GM12878 (cell line): ENCODE results near the gene GOSR2. TPM values are rescaled to one million over a fixed set of nuclear protein-coding genes. Genes with fewer than 3 reads are reported as not detected.

Experiments
- BCLAF1 ChIP-seq: fragments of 450-650 bp; IDR thresholded peaks from 2 replicates; pipeline ENCODE4 v1.6.1; 2017; ENCODE audit warnings: antibody characterized with exemption, mild to moderate bottlenecking, moderate library complexity
- CBFB ChIP-seq: IDR thresholded peaks from 2 replicates; pipeline ENCODE4 v1.6.1; 2016; ENCODE audit warnings: antibody characterized with exemption, low read depth
- CEBPZ ChIP-seq: fragments of 150-350 bp; IDR thresholded peaks from 2 replicates; pipeline ENCODE4 v1.6.1; 2016; ENCODE audit warnings: low read depth, low read length
- CHD1 ChIP-seq: IDR thresholded peaks from 2 replicates; pipeline ENCODE4 v1.6.1; 2012; ENCODE audit warnings: low read depth, low read length, improper control_type of control experiment
- CTCF ChIP-seq, 3 experiments: IDR thresholded peaks in 2 of 3; conservative IDR thresholded peaks in 1 of 3; 2 replicates each; pipeline ENCODE4 v1.5.1; 2011; ENCODE audit warnings: low read depth in 3 of 3, low read length in 3 of 3, mild to moderate bottlenecking in 3 of 3, control low read depth in 2 of 3, moderate library complexity in 2 of 3, inconsistent platforms in 1 of 3, mixed read lengths in 1 of 3; ENCODE audit not compliant: control insufficient read depth in 2 of 3, insufficient read depth in 1 of 3; ENCODE audit errors: extremely low read depth in 1 of 3
- DPF2 ChIP-seq: fragments of 450-650 bp; IDR thresholded peaks from 2 replicates; pipeline ENCODE4 v1.6.1; 2017; ENCODE audit warnings: mild to moderate bottlenecking
- FOXK2 ChIP-seq: fragments of 450-650 bp; IDR thresholded peaks from 2 replicates; pipeline ENCODE4 v1.6.1; 2017; ENCODE audit warnings: mild to moderate bottlenecking, moderate library complexity
- GABPA ChIP-seq: IDR thresholded peaks from 2 replicates; pipeline ENCODE4 v1.6.1; 2014; ENCODE audit warnings: antibody characterized with exemption, low read depth, mild to moderate bottlenecking, inconsistent platforms
- MEF2A ChIP-seq: IDR thresholded peaks from 2 replicates; pipeline ENCODE4 v1.6.1; 2011; ENCODE audit warnings: low read depth, mild to moderate bottlenecking, low read length, moderate library complexity; ENCODE audit not compliant: insufficient read depth
- MEF2B ChIP-seq: fragments of 450-650 bp; IDR thresholded peaks from 2 replicates; pipeline ENCODE4 v1.6.1; 2018; ENCODE audit warnings: mild to moderate bottlenecking, moderate library complexity; ENCODE audit not compliant: partially characterized antibody, poor library complexity, severe bottlenecking
- MYB ChIP-seq: fragments of 150-350 bp; IDR thresholded peaks from 2 replicates; pipeline ENCODE4 v1.6.1; 2014; ENCODE audit warnings: mild to moderate bottlenecking, low read depth, low read length, borderline replicate concordance
- PAX8 ChIP-seq: fragments of 450-650 bp; IDR thresholded peaks from 2 replicates; pipeline ENCODE4 v1.6.1; 2017; ENCODE audit warnings: mild to moderate bottlenecking, moderate library complexity
- RELA ChIP-seq: fragments of 450-650 bp; IDR thresholded peaks from 2 replicates; pipeline ENCODE4 v1.8.0; 2014; ENCODE audit warnings: borderline replicate concordance; ENCODE audit not compliant: partially characterized antibody
- SMAD5 ChIP-seq: IDR thresholded peaks from 2 replicates; pipeline ENCODE4 v1.6.1; 2016; ENCODE audit warnings: antibody characterized with exemption, low read depth
- SMC3 ChIP-seq: IDR thresholded peaks from 2 replicates; pipeline ENCODE4 v1.6.1; 2011; ENCODE audit warnings: low read length, improper control_type of control experiment, borderline replicate concordance
- YBX1 ChIP-seq: fragments of 450-650 bp; IDR thresholded peaks from 2 replicates; pipeline ENCODE4 v1.6.1; 2016; ENCODE audit warnings: antibody characterized with exemption
- ZBED1 ChIP-seq: IDR thresholded peaks from 2 replicates; pipeline ENCODE4 v1.6.1; 2016; ENCODE audit warnings: borderline replicate concordance
- ZBTB11 ChIP-seq: fragments of 450-650 bp; formaldehyde crosslinking; IDR thresholded peaks from 2 replicates; pipeline ENCODE4 v1.5.0; 2022; ENCODE audit warnings: mild to moderate bottlenecking, missing genetic modification characterization
- polyA plus RNA-seq, 11 experiments: library from polyadenylated mRNA; depleted of rRNA in 4 of 11; unstranded in 6 of 11; stranded (reverse) in 5 of 11; fragments of >200 nt; fragmentation: Nextera tagmentation in 4 of 11; fragmentation: Illumina TruSeq in 1 of 11; extraction: Ambion mirVana in 4 of 11; extraction: Trizol in 1 of 11; gene quantifications; 1 replicate in 1 of 11; 2 replicates in 10 of 11; pipeline versions ENCODE4 v1.2.1 to v1.2.3, GENCODE V29; 2011 to 2016; ENCODE audit warnings: inconsistent platforms in 2 of 11, missing spikeins in 2 of 11, low read depth in 1 of 11
- total RNA-seq, 4 experiments: library from RNA; depleted of rRNA in 3 of 4; stranded (reverse); fragments of >200 nt in 3 of 4; fragmentation: Illumina TruSeq in 1 of 4; extraction: Trizol in 1 of 4; gene quantifications; 2 replicates each; pipeline versions ENCODE4 v1.2.1 to v1.2.3, GENCODE V29; 2013 to 2021

Gene GOSR2
- total and polyA plus RNA-seq, 10 of the 15 experiments (the other 5 are each of a cell fraction or from before 2014, with no cell fraction given): 30.1 to 64.5 (median 47.0) TPM

- TF ChIP-seq GABPA (peak; percentile 96), ZBTB11 (CRISPR knock-in tag) (peak; percentile 81), FOXK2 (0 out of 2 replicates have a peak, but pooled peaks have one; percentile 30), PAX8 (no peak), CHD1 (peak; percentile 10; the same call in 1 of the 2 replicates), CEBPZ (no peak), CBFB (peak; percentile 94), SMC3 (no peak), YBX1 (no peak), BCLAF1 (no peak), MEF2A (no peak), MYB (peak; percentile 100), RELA (peak; percentile 80), DPF2 (no peak), ZBED1 (peak; percentile 52), MEF2B (peak; percentile 44), SMAD5 (no peak; the same call in 1 of the 2 replicates), CTCF (IDR thresholded peaks at IDR 0.05 in 2 of 3, conservative IDR thresholded peaks at IDR 0.05 in 1 of 3; ENCODE audit: control insufficient read depth in 2 of 3, extremely low read depth in 1 of 3, insufficient read depth in 1 of 3, low read depth in 3 of 3, low read length in 3 of 3) (no peak)
These were observed at the start of gene GOSR2 (continued) for GRCh38 chr17:46922804-46923635.
